H9 (cell line): ENCODE results near the gene EZH1. TPM values are rescaled to one million over a fixed set of nuclear protein-coding genes. Genes with fewer than 3 reads are reported as not detected.

Source experiments
- DNase-seq: peaks from one replicate; pipeline ENCODE4 v3.0.0-alpha.2; 2017
- H2AFZ ChIP-seq: one replicate; pipeline ENCODE4 v1.6.1; 2013; ENCODE audit warnings: mild to moderate bottlenecking, low read length, control low read depth, moderate library complexity
- H2AK5ac ChIP-seq: 2 replicates; pipeline ENCODE4 v1.6.1; 2013; ENCODE audit warnings: low read length, control low read depth, mixed read lengths; ENCODE audit not compliant: insufficient read length
- H2BK120ac ChIP-seq: one replicate; pipeline ENCODE4 v1.6.1; 2013; ENCODE audit warnings: low read depth, mild to moderate bottlenecking, low read length, control low read depth, inconsistent platforms; ENCODE audit not compliant: poor library complexity, severe bottlenecking
- H2BK12ac ChIP-seq: 2 replicates; pipeline ENCODE4 v1.6.1; 2013; ENCODE audit warnings: low read length, control low read depth, mixed read lengths, low read depth; ENCODE audit not compliant: insufficient read length
- H2BK15ac ChIP-seq: 2 replicates; pipeline ENCODE4 v1.6.1; 2013; ENCODE audit warnings: low read depth, low read length, control low read depth
- H2BK20ac ChIP-seq: one replicate; pipeline ENCODE4 v1.6.1; 2013; ENCODE audit warnings: low read depth, mild to moderate bottlenecking, low read length, control low read depth, inconsistent platforms; ENCODE audit not compliant: poor library complexity, severe bottlenecking
- H2BK5ac ChIP-seq: 2 replicates; pipeline ENCODE4 v1.6.1; 2013; ENCODE audit warnings: low read length, control low read depth, mixed read lengths; ENCODE audit not compliant: insufficient read length
- H3K14ac ChIP-seq: 2 replicates; pipeline ENCODE4 v1.6.1; 2013; ENCODE audit warnings: low read length, control low read depth; ENCODE audit not compliant: insufficient read depth
- H3K18ac ChIP-seq: 2 replicates; pipeline ENCODE4 v1.6.1; 2013; ENCODE audit warnings: low read depth, mild to moderate bottlenecking, mixed read lengths, low read length, control low read depth; ENCODE audit not compliant: insufficient read length
- H3K23ac ChIP-seq: 2 replicates; pipeline ENCODE4 v1.6.1; 2013; ENCODE audit warnings: low read length, control low read depth, mixed read lengths, low read depth; ENCODE audit not compliant: insufficient read length
- H3K23me2 ChIP-seq: 2 replicates; pipeline ENCODE4 v1.6.1; 2013; ENCODE audit warnings: low read depth, mild to moderate bottlenecking, mixed read lengths, low read length, control low read depth; ENCODE audit not compliant: insufficient read length, poor library complexity, severe bottlenecking
- H3K27ac ChIP-seq: 2 replicates; pipeline ENCODE4 v1.5.1; 2013; ENCODE audit warnings: low read length, control low read depth, mixed read lengths, low read depth; ENCODE audit not compliant: insufficient read length
- H3K27me3 ChIP-seq: 2 replicates; pipeline ENCODE4 v1.6.1; 2013; ENCODE audit warnings: low read length, control low read depth, inconsistent platforms; ENCODE audit not compliant: insufficient read depth
- H3K4ac ChIP-seq: 2 replicates; pipeline ENCODE4 v1.6.1; 2013; ENCODE audit warnings: low read depth, mild to moderate bottlenecking, control low read depth, inconsistent platforms, low read length, moderate library complexity
- H3K4me1 ChIP-seq: 2 replicates; pipeline ENCODE4 v1.6.1; 2013; ENCODE audit warnings: low read length, control low read depth, inconsistent platforms; ENCODE audit not compliant: insufficient read depth
- H3K4me2 ChIP-seq: 2 replicates; pipeline ENCODE4 v1.6.1; 2013; ENCODE audit warnings: low read length, control low read depth, mixed read lengths; ENCODE audit not compliant: insufficient read length, insufficient read depth
- H3K56ac ChIP-seq: 2 replicates; pipeline ENCODE4 v1.6.1; 2013; ENCODE audit warnings: low read depth, mild to moderate bottlenecking, mixed read lengths, low read length, control low read depth; ENCODE audit not compliant: insufficient read length
- H3K79me1 ChIP-seq: 2 replicates; pipeline ENCODE4 v1.6.1; 2013; ENCODE audit warnings: low read depth, mild to moderate bottlenecking, moderate library complexity, low read length, control low read depth, inconsistent platforms; ENCODE audit not compliant: insufficient read depth, poor library complexity, severe bottlenecking
- H3K79me2 ChIP-seq: 2 replicates; pipeline ENCODE4 v1.6.1; 2013; ENCODE audit warnings: low read length, control low read depth, inconsistent platforms; ENCODE audit not compliant: insufficient read depth
- H3K9ac ChIP-seq: 2 replicates; pipeline ENCODE4 v1.6.1; 2013; ENCODE audit warnings: low read length, control low read depth, mixed read lengths; ENCODE audit not compliant: insufficient read length; ENCODE audit errors: extremely low read depth
- H3K9me3 ChIP-seq: one replicate; pipeline ENCODE4 v1.6.1; 2013; ENCODE audit warnings: low read depth, low read length, inconsistent platforms; ENCODE audit not compliant: control insufficient read depth
- H3T11ph ChIP-seq: one replicate; pipeline ENCODE4 v1.6.1; 2013; ENCODE audit warnings: mild to moderate bottlenecking, low read length, control low read depth, inconsistent platforms
- H4K20me1 ChIP-seq: one replicate; pipeline ENCODE4 v1.6.1; 2013; ENCODE audit not compliant: control insufficient read depth, insufficient read length, insufficient read depth
- H4K5ac ChIP-seq: 2 replicates; pipeline ENCODE4 v1.6.1; 2013; ENCODE audit warnings: low read depth, mild to moderate bottlenecking, mixed read lengths, low read length, control low read depth; ENCODE audit not compliant: insufficient read length
- H4K8ac ChIP-seq: replicated peaks from 2 replicates; pipeline ENCODE4 v1.6.1; 2013; ENCODE audit warnings: low read length, control low read depth, mixed read lengths, low read depth; ENCODE audit not compliant: insufficient read length
- H4K91ac ChIP-seq: 2 replicates; pipeline ENCODE4 v1.6.1; 2013; ENCODE audit warnings: low read depth, mild to moderate bottlenecking, moderate library complexity, mixed read lengths, low read length, control low read depth; ENCODE audit not compliant: insufficient read length
- H3K27ac Mint-ChIP-seq, 3 experiments: 2 replicates in 2 of 3; 3 replicates in 1 of 3; pipeline ENCODE4 v1.8.0; 2020 to 2021; ENCODE audit warnings: mixed read lengths in 3 of 3, mild to moderate bottlenecking in 1 of 3, moderate library complexity in 1 of 3
- H3K27me3 Mint-ChIP-seq: 2 replicates; pipeline ENCODE4 v1.8.0; 2021; ENCODE audit warnings: low read depth, mild to moderate bottlenecking, moderate library complexity, mixed read lengths
- H3K36me3 Mint-ChIP-seq, 3 experiments: 2 replicates in 2 of 3; 3 replicates in 1 of 3; pipeline ENCODE4 v1.8.0; 2020 to 2021; ENCODE audit warnings: low read depth in 3 of 3, mixed read lengths in 3 of 3; ENCODE audit not compliant: insufficient read depth in 1 of 3
- H3K4me1 Mint-ChIP-seq, 2 experiments: 2 replicates each; pipeline ENCODE4 v1.8.0; 2020; ENCODE audit warnings: mixed read lengths in 2 of 2
- H3K4me3 Mint-ChIP-seq, 2 experiments: 2 replicates in 1 of 2; 3 replicates in 1 of 2; pipeline ENCODE4 v1.8.0; 2020 to 2021; ENCODE audit warnings: mild to moderate bottlenecking in 2 of 2, mixed read lengths in 2 of 2, moderate library complexity in 1 of 2
- H3K9me3 Mint-ChIP-seq, 2 experiments: 2 replicates in 1 of 2; 3 replicates in 1 of 2; pipeline ENCODE4 v1.8.0; 2020; ENCODE audit warnings: mild to moderate bottlenecking in 2 of 2, mixed read lengths in 2 of 2, moderate library complexity in 1 of 2
- CTCF ChIP-seq: fragments of 200-600 bp; sonication (generic); conservative IDR thresholded peaks from 3 replicates; pipeline ENCODE4 v1.8.0; 2021; ENCODE audit warnings: antibody characterized with exemption, mild to moderate bottlenecking
- WGBS: extraction: QIAGEN DNeasy Blood & Tissue Kit; methylation state at CpG from one replicate; pipeline ENCODE4 v1.1.7; 2013; ENCODE audit warnings: missing lambda C conversion rate, low lambda C conversion rate, mixed read lengths; ENCODE audit not compliant: insufficient read length; ENCODE audit errors: extremely low coverage; 5-methylcytosine and 5-hydroxymethylcytosine counted together
- total RNA-seq: library from RNA; stranded (reverse); gene quantifications from 2 replicates; pipeline ENCODE4 v1.2.1, GENCODE V29; 2021

EZH1 gene
- total RNA-seq, 1 experiment from 2014 or later: 17.9 TPM

- no peak overlapping the region for H3T11ph ChIP-seq
- no peak overlapping the region for H2AFZ ChIP-seq
- H4K5ac ChIP-seq: no peak overlapping the region
- Mint-ChIP-seq H3K9me3 (no peaks in the 10 kb centered on the region), H3K36me3 (no peaks in the 10 kb centered on the region), H3K27me3 (peaks cover 32% of the 10 kb centered on the region), H3K4me3 (no peak overlapping the region), H3K27ac (no peak overlapping the region), H3K4me1 (peaks cover 17% of the 10 kb centered on the region in 2 experiments)
- H3K4ac ChIP-seq: no peak overlapping the region
- WGBS: no CpG with 5 or more reads among the region's 3 CpGs
- H2BK12ac ChIP-seq: no peak overlapping the region
- no peak overlapping the region for H3K4me2 ChIP-seq
- no peak overlapping the region for H3K23ac ChIP-seq
- no peak overlapping the region for H3K9ac ChIP-seq
- no peak overlapping the region for H2BK120ac ChIP-seq
- H3K79me1 ChIP-seq: no peaks in the 10 kb centered on the region
- no peak overlapping the region for H3K18ac ChIP-seq
- H3K23me2 ChIP-seq: no peaks in the 10 kb centered on the region
- H3K9me3 ChIP-seq: no peaks in the 10 kb centered on the region
- DNase-seq: no peak
- H4K91ac ChIP-seq: no peak overlapping the region
- no peak overlapping the region for H4K8ac ChIP-seq
- H3K4me1 ChIP-seq: peaks cover 2% of the 10 kb centered on the region; the same call in 1 of the 2 replicates
- no peaks in the 10 kb centered on the region for H3K79me2 ChIP-seq
- no peak overlapping the region for H2BK20ac ChIP-seq
- no peak overlapping the region for H2AK5ac ChIP-seq
- no peak for TF ChIP-seq CTCF
- H2BK15ac ChIP-seq: no peak overlapping the region
- H2BK5ac ChIP-seq: no peak overlapping the region
- no peak overlapping the region for H3K27ac ChIP-seq
- H3K14ac ChIP-seq: no peak overlapping the region
- no peaks in the 10 kb centered on the region for H4K20me1 ChIP-seq
- H3K56ac ChIP-seq: no peak overlapping the region
- no peaks in the 10 kb centered on the region; the same call in 1 of the 2 replicates for H3K27me3 ChIP-seq
These were observed 6.0 kb upstream of the EZH1 start for GRCh38 chr17:42750739-42751344.
